Measurements from ENCODE around the gene EIF3B. TPM values are rescaled to one million over a fixed set of nuclear protein-coding genes. Genes with fewer than 3 reads are reported as not detected.
"Not testable (repeated sequence)": the region's sequence is repeated elsewhere in the genome, so short reads cannot be mapped to it uniquely, and the experiment has no call there.

Gene EIF3B
- total RNA-seq, 2 experiments from 2014 or later, result 252 to 256 TPM

GRCh38 chr7:2374830-2375728 is 20.5 kb downstream of the EIF3B start:
- no peaks in the 10 kb centered on the region for H3K27me3 Mint-ChIP-seq
- intact Hi-C loops (cut with micrococcal nuclease), result no loop called here
- TF ChIP-seq CTCF (IDR thresholded peaks at IDR 0.05), result no peak
- POLR2A ChIA-PET, result interaction anchor here (1.1 kb wide), 1 partner anchor 7 kb away, joined by 3 read pairs; no protein-coding TSS in a partner anchor
- ATAC-seq, result no peak
- CTCF ChIA-PET, result interaction anchor here (1.1 kb wide), 1 partner anchor 10 kb away, joined by 3 read pairs; no protein-coding TSS in a partner anchor
- H3K27ac Mint-ChIP-seq, result no peak overlapping the region
- peaks cover 4% of the 10 kb centered on the region for H3K4me1 Mint-ChIP-seq (ENCODE audit: low read depth)
- H3K36me3 Mint-ChIP-seq (ENCODE audit: low read depth), result peaks cover 70% of the 10 kb centered on the region
- no peaks in the 10 kb centered on the region for H3K9me3 Mint-ChIP-seq
- DNase-seq, result no peak
- no peak overlapping the region for H3K4me3 Mint-ChIP-seq

DNA sequence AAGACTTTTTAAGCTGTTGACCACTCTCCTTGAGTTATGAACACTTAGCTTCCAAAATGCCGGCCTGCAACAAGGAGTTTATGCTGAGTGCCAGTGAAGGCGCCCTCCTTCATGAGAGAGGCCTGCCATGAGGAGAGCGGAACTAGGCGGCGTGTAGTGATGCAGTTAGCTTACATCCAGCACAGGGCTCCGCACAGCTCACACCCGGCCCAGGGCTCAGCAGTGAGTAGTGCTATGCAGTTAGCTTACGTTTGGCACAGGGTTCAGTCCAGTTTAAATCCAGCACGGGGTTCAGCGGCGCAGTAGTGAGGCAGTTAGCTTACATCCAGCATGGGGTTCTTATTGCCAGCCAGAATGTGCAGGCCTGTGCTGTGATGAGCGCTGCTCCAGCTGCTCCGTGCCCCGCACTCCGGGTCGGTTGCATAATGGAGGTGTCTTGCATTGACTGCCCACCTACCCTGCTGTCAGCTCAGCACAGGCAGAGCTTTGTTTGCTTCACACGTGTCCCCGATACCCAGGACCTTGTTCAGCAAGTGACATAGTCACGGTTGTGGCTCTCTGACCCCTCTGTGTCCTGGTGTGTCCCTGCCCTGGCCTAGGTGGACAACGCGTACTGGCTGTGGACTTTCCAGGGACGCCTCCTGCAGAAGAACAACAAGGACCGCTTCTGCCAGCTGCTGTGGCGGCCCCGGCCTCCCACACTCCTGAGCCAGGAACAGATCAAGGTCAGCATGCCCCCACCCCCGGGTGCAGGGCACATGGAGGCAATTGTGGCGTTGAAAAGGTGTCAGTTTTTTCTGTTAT is 21.9 kb downstream of the EIF3B start:
- H3K36me3 Mint-ChIP-seq (ENCODE audit: low read depth), result peaks cover 72% of the 10 kb centered on the region
- ATAC-seq, result no peak

DNA sequence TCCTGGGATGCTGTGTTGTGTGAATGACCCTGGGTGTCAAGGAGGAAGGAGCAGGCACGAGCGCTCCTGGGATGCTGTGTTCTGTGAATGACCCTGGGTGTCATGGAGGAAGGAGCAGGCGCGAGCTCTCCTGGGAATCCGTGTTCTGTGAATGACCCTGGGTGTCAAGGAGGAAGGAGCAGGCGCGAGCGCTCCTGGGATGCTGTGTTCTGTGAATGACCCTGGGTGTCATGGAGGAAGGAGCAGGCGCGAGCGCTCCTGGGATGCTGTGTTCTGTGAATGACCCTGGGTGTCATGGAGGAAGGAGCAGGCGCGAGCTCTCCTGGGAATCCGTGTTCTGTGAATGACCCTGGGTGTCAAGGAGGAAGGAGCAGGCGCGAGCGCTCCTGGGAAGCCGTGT is 22.9 kb downstream of the EIF3B start:
- POLR2A ChIA-PET, result interaction anchor here (1.5 kb wide), 1 partner anchor 18 kb away, joined by 10 read pairs; no protein-coding TSS in a partner anchor

More for the DNA sequence above, 21.9 kb downstream of the EIF3B start:
- no peak for TF ChIP-seq CTCF (IDR thresholded peaks at IDR 0.05)
- H3K4me3 Mint-ChIP-seq, result no peak overlapping the region
- no peak overlapping the region for H3K27ac Mint-ChIP-seq
- H3K4me1 Mint-ChIP-seq (ENCODE audit: low read depth), result peaks cover 6% of the 10 kb centered on the region
- no peaks in the 10 kb centered on the region for H3K27me3 Mint-ChIP-seq
- DNase-seq, result no peak
- ChIA-PET CTCF (interaction anchor here (1.0 to 1.5 kb wide), 2 partner anchors 54 to 75 kb away, joined by 4 to 5 read pairs; no protein-coding TSS in a partner anchor), POLR2A (interaction anchor here (0.8 to 1.5 kb wide), 6 partner anchors 9 to 19 kb away, joined by 3 to 10 read pairs (median 4); no protein-coding TSS in a partner anchor)
- intact Hi-C loops (cut with micrococcal nuclease), result no loop called here
- H3K9me3 Mint-ChIP-seq, result no peaks in the 10 kb centered on the region

GRCh38 chr7:2378125-2378524 is 23.5 kb downstream of the EIF3B start:
- ATAC-seq; DNase-seq; POLR2A ChIA-PET; H3K4me1 Mint-ChIP-seq (ENCODE audit: low read depth); H3K27me3 Mint-ChIP-seq; intact Hi-C loops (cut with micrococcal nuclease); H3K9me3 Mint-ChIP-seq; H3K27ac Mint-ChIP-seq; H3K4me3 Mint-ChIP-seq: not testable (repeated sequence)
- CTCF ChIA-PET, result interaction anchor here (1.5 kb wide), 1 partner anchor 74 kb away, joined by 4 read pairs; no protein-coding TSS in a partner anchor
- H3K36me3 Mint-ChIP-seq (ENCODE audit: low read depth), result peaks cover 65% of the 10 kb centered on the region

More for the DNA sequence above, 22.9 kb downstream of the EIF3B start:
- DNase-seq; ATAC-seq; H3K4me3 Mint-ChIP-seq; H3K9me3 Mint-ChIP-seq; H3K4me1 Mint-ChIP-seq (ENCODE audit: low read depth); H3K27ac Mint-ChIP-seq; intact Hi-C loops (cut with micrococcal nuclease); H3K27me3 Mint-ChIP-seq: not testable (repeated sequence)
- CTCF ChIA-PET, result interaction anchor here (1.5 kb wide), 1 partner anchor 74 kb away, joined by 4 read pairs; no protein-coding TSS in a partner anchor
- peaks cover 68% of the 10 kb centered on the region for H3K36me3 Mint-ChIP-seq (ENCODE audit: low read depth)

- CTCF ChIA-PET, result interaction anchor here (0.8 kb wide), 1 partner anchor 13 kb away, joined by 3 read pairs; no protein-coding TSS in a partner anchor
- POLR2A ChIA-PET, result interaction anchor here (0.6 to 1.3 kb wide), 3 partner anchors 14 to 24 kb away, joined by 3 read pairs; partner anchors contain the start of gene CHST12
Measured at GRCh38 chr7:2379161-2379560, 24.5 kb downstream of the EIF3B start.

More at GRCh38 chr7:2379161-2379560, 24.5 kb downstream of the EIF3B start:
- intact Hi-C loops (cut with micrococcal nuclease), result no loop called here
- ATAC-seq, result no peak
- peaks cover 6% of the 10 kb centered on the region for H3K4me1 Mint-ChIP-seq (ENCODE audit: low read depth)
- H3K27ac Mint-ChIP-seq, result no peak overlapping the region
- no peak for DNase-seq
- TF ChIP-seq CTCF (IDR thresholded peaks at IDR 0.05), result no peak
- H3K36me3 Mint-ChIP-seq (ENCODE audit: low read depth), result peaks cover 58% of the 10 kb centered on the region
- H3K9me3 Mint-ChIP-seq, result no peaks in the 10 kb centered on the region
- H3K27me3 Mint-ChIP-seq, result no peaks in the 10 kb centered on the region
- H3K4me3 Mint-ChIP-seq, result no peak overlapping the region

Data from activated CD8-positive, alpha-beta T cell treated with anti-CD3 and anti-CD28 coated beads for 36 hours (primary cell).